CD4-positive, alpha-beta T cell treated with Interleukin-17A for 1 hour (primary cell): ENCODE measurements around the gene ARFGAP2.
A peak's percentile ranks its signal among the peaks of the same experiment; 100 is the strongest.

Experiments
- DNase-seq: peaks from one replicate; pipeline ENCODE4 v3.0.0-alpha.2; 2020

Gene ARFGAP2

GRCh38 chr11:47166368-47166767 lies 10.3 kb downstream of the ARFGAP2 start:
- DNase-seq: no peak

GRCh38 chr11:47165253-47165840 lies 11.3 kb downstream of the ARFGAP2 start:
- no peak for DNase-seq

GRCh38 chr11:47164321-47164720 lies 12.4 kb downstream of the ARFGAP2 start:
- DNase-seq: no peak

GRCh38 chr11:47163898-47164297 lies 12.8 kb downstream of the ARFGAP2 start:
- DNase-seq: no peak

GRCh38 chr11:47163193-47163592 lies 13.5 kb downstream of the ARFGAP2 start:
- no peak for DNase-seq

GRCh38 chr11:47162426-47162825 lies 14.3 kb downstream of the ARFGAP2 start:
- DNase-seq: no peak

GRCh38 chr11:47161890-47162289 lies 14.8 kb downstream of the ARFGAP2 start:
- no peak for DNase-seq

GRCh38 chr11:47161134-47161854 lies 15.4 kb downstream of the ARFGAP2 start:
- peak; percentile 62 for DNase-seq

- no peak for DNase-seq
These were observed 15.9 kb downstream of the ARFGAP2 start for GRCh38 chr11:47160753-47161133.

- no peak for DNase-seq
These were observed 18.4 kb downstream of the ARFGAP2 start for GRCh38 chr11:47158242-47158641.

- no peak for DNase-seq
These were observed 18.9 kb downstream of the ARFGAP2 start for GRCh38 chr11:47157805-47158204.

GRCh38 chr11:47156951-47157350 lies 19.7 kb downstream of the ARFGAP2 start:
- no peak for DNase-seq

- DNase-seq: no peak
These were observed 20.3 kb downstream of the ARFGAP2 start for GRCh38 chr11:47156333-47156732.

- DNase-seq: no peak
These were observed 20.8 kb downstream of the ARFGAP2 start for GRCh38 chr11:47155879-47156278.

- DNase-seq: peak; percentile 43
These were observed 21.8 kb downstream of the ARFGAP2 start for GRCh38 chr11:47154616-47155570.

GRCh38 chr11:47152953-47153950 lies 23.4 kb downstream of the ARFGAP2 start:
- DNase-seq: peak; percentile 57

- no peak for DNase-seq
These were observed 24.3 kb downstream of the ARFGAP2 start for GRCh38 chr11:47152126-47152952.

- DNase-seq: no peak
These were observed 26.9 kb downstream of the ARFGAP2 start for GRCh38 chr11:47149782-47150181.

GRCh38 chr11:47148903-47149531 lies 27.7 kb downstream of the ARFGAP2 start:
- no peak for DNase-seq

GRCh38 chr11:47148270-47148669 lies 28.4 kb downstream of the ARFGAP2 start:
- DNase-seq: no peak

- DNase-seq: no peak
These were observed 29.0 kb downstream of the ARFGAP2 start for GRCh38 chr11:47147681-47148080.
